ENCODE data around the gene TPCN2. TPM values are rescaled to one million over a fixed set of nuclear protein-coding genes. Genes with fewer than 3 reads are reported as not detected.

Gene TPCN2
- polyA plus RNA-seq, 3 donors = 29.3 to 52.8 (median 31.5) TPM

GRCh38 chr11:69107413-69107812 lies 58.7 kb downstream of the TPCN2 start:
- no peaks in the 10 kb centered on the region for H3K36me3 Mint-ChIP-seq
- no peak overlapping the region for H3K4me3 Mint-ChIP-seq
- no peak for DNase-seq
- Histone ChIP-seq H3K27me3 (ENCODE audit: control insufficient read depth in 2 of 2, insufficient read depth in 2 of 2, low read length in 2 of 2) (no peaks in the 10 kb centered on the region), H3K4me1 (ENCODE audit: control insufficient read depth in 1 of 2, insufficient read depth in 2 of 2, low read length in 2 of 2) (no peaks in the 10 kb centered on the region), H3K9me3 (replicated peaks in 1 of 2; ENCODE audit: control insufficient read depth in 1 of 2, insufficient read depth in 1 of 2, low read length in 2 of 2) (peaks cover 0 to 10% of the 10 kb centered on the region in 2 donors), H2AFZ (ENCODE audit: insufficient read depth, low read depth, low read length, poor library complexity, severe bottlenecking) (no peak overlapping the region), H3K4me2 (replicated peaks; ENCODE audit: extremely low read depth, low read length, poor library complexity, severe bottlenecking) (no peak overlapping the region), H4K20me1 (ENCODE audit: insufficient read depth, low read length) (no peaks in the 10 kb centered on the region), H3K27ac (ENCODE audit: low read depth in 1 of 2, low read length in 2 of 2) (no peak overlapping the region), H3K4me3 (replicated peaks in 1 of 3; ENCODE audit: low read depth in 2 of 3, low read length in 3 of 3) (no peak overlapping the region), H3K36me3 (replicated peaks in 1 of 2; ENCODE audit: control insufficient read depth in 1 of 2, insufficient read depth in 2 of 2, low read length in 2 of 2) (no peaks in the 10 kb centered on the region), H3K79me2 (ENCODE audit: insufficient read depth, low read length) (no peaks in the 10 kb centered on the region), H3K9ac (ENCODE audit: insufficient read depth, low read length, poor library complexity, severe bottlenecking) (no peak overlapping the region)
- peaks cover 2 to 12% (median 7%) of the 10 kb centered on the region in 7 donors for H3K9me3 Mint-ChIP-seq
- TF ChIP-seq, protein P1, sequence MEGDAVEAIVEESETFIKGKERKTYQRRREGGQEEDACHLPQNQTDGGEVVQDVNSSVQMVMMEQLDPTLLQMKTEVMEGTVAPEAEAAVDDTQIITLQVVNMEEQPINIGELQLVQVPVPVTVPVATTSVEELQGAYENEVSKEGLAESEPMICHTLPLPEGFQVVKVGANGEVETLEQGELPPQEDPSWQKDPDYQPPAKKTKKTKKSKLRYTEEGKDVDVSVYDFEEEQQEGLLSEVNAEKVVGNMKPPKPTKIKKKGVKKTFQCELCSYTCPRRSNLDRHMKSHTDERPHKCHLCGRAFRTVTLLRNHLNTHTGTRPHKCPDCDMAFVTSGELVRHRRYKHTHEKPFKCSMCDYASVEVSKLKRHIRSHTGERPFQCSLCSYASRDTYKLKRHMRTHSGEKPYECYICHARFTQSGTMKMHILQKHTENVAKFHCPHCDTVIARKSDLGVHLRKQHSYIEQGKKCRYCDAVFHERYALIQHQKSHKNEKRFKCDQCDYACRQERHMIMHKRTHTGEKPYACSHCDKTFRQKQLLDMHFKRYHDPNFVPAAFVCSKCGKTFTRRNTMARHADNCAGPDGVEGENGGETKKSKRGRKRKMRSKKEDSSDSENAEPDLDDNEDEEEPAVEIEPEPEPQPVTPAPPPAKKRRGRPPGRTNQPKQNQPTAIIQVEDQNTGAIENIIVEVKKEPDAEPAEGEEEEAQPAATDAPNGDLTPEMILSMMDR (IDR thresholded peaks at IDR 0.05) = no peak
- H3K4me1 Mint-ChIP-seq = no peaks in the 10 kb centered on the region
- H3K27me3 Mint-ChIP-seq (ENCODE audit: low read depth in 3 of 3) = peaks cover 4 to 13% (median 7%) of the 10 kb centered on the region in 3 donors
- H3K27ac Mint-ChIP-seq = no peak overlapping the region
- intact Hi-C loops (cut with micrococcal nuclease) = no loop called here

- TF ChIP-seq, protein P1 (IDR thresholded peaks at IDR 0.05) = no peak
- DNase-seq = no peak
- Mint-ChIP-seq H3K27ac (no peak overlapping the region), H3K27me3 (ENCODE audit: low read depth in 3 of 3) (peaks cover 0 to 9% (median 5%) of the 10 kb centered on the region in 3 donors), H3K4me1 (no peaks in the 10 kb centered on the region), H3K36me3 (no peaks in the 10 kb centered on the region), H3K4me3 (no peak overlapping the region), H3K9me3 (peaks cover 2 to 12% (median 7%) of the 10 kb centered on the region in 7 donors)
- intact Hi-C loops (cut with micrococcal nuclease) = no loop called here
- H3K36me3 ChIP-seq (replicated peaks in 1 of 2; ENCODE audit: control insufficient read depth in 1 of 2, insufficient read depth in 2 of 2, low read length in 2 of 2) = no peaks in the 10 kb centered on the region
- no peak overlapping the region for H2AFZ ChIP-seq (ENCODE audit: insufficient read depth, low read depth, low read length, poor library complexity, severe bottlenecking)
- no peak overlapping the region for H3K4me2 ChIP-seq (replicated peaks; ENCODE audit: extremely low read depth, low read length, poor library complexity, severe bottlenecking)
- no peaks in the 10 kb centered on the region for H4K20me1 ChIP-seq (ENCODE audit: insufficient read depth, low read length)
- 98% methylated on average over 6 of the region's 7 CpGs for WGBS (ENCODE audit: insufficient coverage)
- no peaks in the 10 kb centered on the region for H3K4me1 ChIP-seq (ENCODE audit: control insufficient read depth in 1 of 2, insufficient read depth in 2 of 2, low read length in 2 of 2)
- H3K9ac ChIP-seq (ENCODE audit: insufficient read depth, low read length, poor library complexity, severe bottlenecking) = no peak overlapping the region
- H3K27me3 ChIP-seq (ENCODE audit: control insufficient read depth in 2 of 2, insufficient read depth in 2 of 2, low read length in 2 of 2) = no peaks in the 10 kb centered on the region
- no peak overlapping the region for H3K27ac ChIP-seq (ENCODE audit: low read depth in 1 of 2, low read length in 2 of 2)
- H3K4me3 ChIP-seq (replicated peaks in 1 of 3; ENCODE audit: low read depth in 2 of 3, low read length in 3 of 3) = no peak overlapping the region
- no peaks in the 10 kb centered on the region for H3K79me2 ChIP-seq (ENCODE audit: insufficient read depth, low read length)
- peaks cover 0 to 10% of the 10 kb centered on the region in 2 donors for H3K9me3 ChIP-seq (replicated peaks in 1 of 2; ENCODE audit: control insufficient read depth in 1 of 2, insufficient read depth in 1 of 2, low read length in 2 of 2)
Measured at GRCh38 chr11:69108030-69108429, 59.3 kb downstream of the TPCN2 start.
